Activated T-helper 1 cell treated with Interleukin-2 at 50 U/mL for 16 hours (primary cell): ENCODE measurements around the gene CHTF18.
"Not testable (repeated sequence)": the region's sequence is repeated elsewhere in the genome, so short reads cannot be mapped to it uniquely, and the experiment has no call there.

Source experiments
- DNase-seq: peaks from one replicate; pipeline ENCODE4 v3.0.0-alpha.2; 2020; ENCODE audit warnings: low read depth

The CHTF18 gene

GRCh38 chr16:776298-776697, 12.1 kb upstream of the CHTF18 start:
- not testable (repeated sequence) for DNase-seq

GRCh38 chr16:776824-777223, 11.6 kb upstream of the CHTF18 start:
- DNase-seq = no peak

- DNase-seq = no peak
Observed at GRCh38 chr16:777826-778225, 10.6 kb upstream of the CHTF18 start.

GRCh38 chr16:778447-778846, 10.0 kb upstream of the CHTF18 start:
- no peak for DNase-seq

GRCh38 chr16:778909-779527, 9.4 kb upstream of the CHTF18 start:
- DNase-seq = no peak

GRCh38 chr16:779561-779960, 8.9 kb upstream of the CHTF18 start:
- DNase-seq = no peak

GRCh38 chr16:780296-780695, 8.1 kb upstream of the CHTF18 start:
- no peak for DNase-seq

- DNase-seq = no peak
Observed at GRCh38 chr16:781346-782010, 6.9 kb upstream of the CHTF18 start.

- no peak for DNase-seq
Observed at GRCh38 chr16:782258-782657, 6.2 kb upstream of the CHTF18 start.

- DNase-seq = no peak
Observed at GRCh38 chr16:782766-783403, 5.5 kb upstream of the CHTF18 start.

- DNase-seq = no peak
Observed at GRCh38 chr16:783404-784161, 4.8 kb upstream of the CHTF18 start.

- no peak for DNase-seq
Observed at GRCh38 chr16:784431-784830, 4.0 kb upstream of the CHTF18 start.

- DNase-seq = peak; percentile 56
Observed at GRCh38 chr16:785563-786535, 2.6 kb upstream of the CHTF18 start.

GRCh38 chr16:787321-787966, 976 bp upstream of the CHTF18 start:
- no peak for DNase-seq

- DNase-seq = no peak
Observed at GRCh38 chr16:787978-788398, 432 bp upstream of the CHTF18 start, which contains the start of gene RPUSD1. Gene RPUSD1 (minus strand): TSS chr16:788381. CDS start chr16:787737, 644 bp downstream.

- no peak for DNase-seq
Observed at GRCh38 chr16:789191-789850, 901 bp downstream of the CHTF18 start.

GRCh38 chr16:790086-790485, 1.7 kb downstream of the CHTF18 start:
- no peak for DNase-seq

GRCh38 chr16:791131-791530, 2.7 kb downstream of the CHTF18 start:
- no peak for DNase-seq

- no peak for DNase-seq
Observed at GRCh38 chr16:792221-792995, 4.0 kb downstream of the CHTF18 start.

- no peak for DNase-seq
Observed at GRCh38 chr16:793414-793813, 5.0 kb downstream of the CHTF18 start.
